ENCODE data around the gene AKR1C1.
"Not testable (repeated sequence)": the region's sequence is repeated elsewhere in the genome, so short reads cannot be mapped to it uniquely, and the experiment has no call there.

The AKR1C1 gene

DNA sequence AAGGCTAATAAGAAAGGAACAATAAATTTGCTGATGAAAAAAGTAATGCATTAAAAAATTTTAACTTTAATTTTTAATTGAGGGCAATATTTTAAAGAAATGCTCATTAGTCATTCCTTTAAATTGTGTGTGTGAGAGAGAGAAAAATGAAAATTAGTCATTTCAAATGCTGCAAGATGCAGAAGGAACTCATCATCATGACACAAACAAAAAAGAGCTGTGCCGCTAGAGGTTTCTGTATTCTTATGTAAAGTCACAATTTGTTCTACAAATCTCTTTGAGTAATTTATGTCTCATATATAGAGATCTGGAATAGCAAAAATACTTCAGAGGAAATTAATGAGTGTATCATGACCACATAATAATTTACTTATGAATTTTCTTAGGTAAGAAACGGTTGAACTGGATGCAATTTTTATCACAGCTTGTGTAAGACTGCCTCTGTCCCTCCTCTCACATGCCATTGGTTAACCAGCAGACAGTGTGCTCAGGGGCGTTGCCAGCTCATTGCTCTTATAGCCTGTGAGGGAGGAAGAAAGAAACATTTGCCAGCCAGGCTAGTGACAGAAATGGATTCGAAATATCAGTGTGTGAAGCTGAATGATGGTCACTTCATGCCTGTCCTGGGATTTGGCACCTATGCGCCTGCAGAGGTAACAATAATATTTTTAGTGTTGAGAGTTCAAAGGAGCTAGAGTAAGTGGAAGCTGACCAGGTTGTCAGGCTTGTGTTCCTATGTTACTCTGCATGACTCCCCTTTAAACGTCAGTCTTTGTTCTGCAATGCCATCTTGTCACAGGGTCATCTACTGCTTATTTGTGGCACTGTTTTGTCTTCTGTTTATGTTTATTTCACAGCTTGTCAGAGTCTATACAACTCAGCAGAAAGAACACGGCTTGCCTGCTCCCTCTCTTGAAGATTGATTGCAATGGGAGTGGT, at the start of gene AKR1C1:
Gene AKR1C1 (plus strand): TSS at position 540 of the 939 bp plus-strand sequence. CDS start 30 bp downstream, at position 570.
- DNase-seq = not testable (repeated sequence)

DNA sequence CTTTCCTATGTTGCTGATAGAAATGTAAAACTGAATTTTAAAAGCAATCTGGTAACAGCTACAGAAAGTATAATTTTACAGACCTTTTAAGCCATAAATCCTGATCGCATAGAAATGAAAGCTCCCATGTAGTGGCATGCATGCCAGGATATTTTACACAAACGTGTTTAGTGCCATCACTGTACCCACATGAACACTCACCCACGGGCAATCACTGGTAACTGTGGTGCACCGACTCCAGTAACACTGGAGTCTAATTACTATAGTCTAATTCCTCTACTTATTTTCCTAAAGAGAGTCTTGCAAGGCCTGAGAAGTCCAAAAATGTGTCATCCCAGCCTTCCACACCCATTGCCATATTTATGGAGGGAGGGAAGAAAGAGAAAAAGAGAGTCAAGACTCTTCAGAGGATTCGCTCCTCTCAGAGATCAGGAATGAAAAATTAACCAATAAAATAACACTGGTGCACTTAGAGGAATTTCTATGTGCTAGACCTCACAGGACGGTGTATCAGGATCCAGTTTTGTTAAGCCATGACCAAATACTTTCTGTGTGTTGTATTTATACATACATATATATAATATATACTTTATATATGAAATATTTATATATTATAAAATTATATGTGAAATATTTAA, 48.9 kb upstream of the AKR1C1 start:
- no peak for DNase-seq

DNA sequence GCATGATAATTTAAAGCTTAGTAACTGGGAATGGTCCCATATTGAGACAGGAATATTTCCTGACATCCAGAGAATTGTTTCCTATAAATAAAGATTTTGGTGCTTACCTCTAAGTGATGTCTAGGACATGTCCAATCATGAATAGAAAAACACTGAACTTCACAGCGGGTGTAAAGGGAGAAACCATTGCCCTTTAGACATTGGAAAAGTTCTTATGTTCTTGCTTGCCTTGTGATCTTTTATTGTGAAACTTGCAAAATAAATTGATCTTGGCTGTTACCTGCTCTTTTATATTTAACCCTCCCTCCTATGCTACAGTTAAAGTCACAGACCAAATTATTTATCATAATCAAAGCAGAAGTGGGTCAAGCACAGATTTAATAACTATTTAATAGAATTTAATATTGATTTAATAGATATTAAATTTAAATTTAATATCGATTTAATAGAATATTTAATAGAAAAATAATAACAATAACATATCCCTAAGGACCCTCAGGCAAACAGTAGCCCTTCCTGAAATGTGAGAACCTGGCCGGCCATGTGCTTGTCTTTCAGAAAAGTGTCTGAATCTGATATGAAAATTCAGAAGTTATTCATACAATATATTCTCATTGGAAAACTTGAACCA, 47.0 kb upstream of the AKR1C1 start:
- no peak for DNase-seq

DNA sequence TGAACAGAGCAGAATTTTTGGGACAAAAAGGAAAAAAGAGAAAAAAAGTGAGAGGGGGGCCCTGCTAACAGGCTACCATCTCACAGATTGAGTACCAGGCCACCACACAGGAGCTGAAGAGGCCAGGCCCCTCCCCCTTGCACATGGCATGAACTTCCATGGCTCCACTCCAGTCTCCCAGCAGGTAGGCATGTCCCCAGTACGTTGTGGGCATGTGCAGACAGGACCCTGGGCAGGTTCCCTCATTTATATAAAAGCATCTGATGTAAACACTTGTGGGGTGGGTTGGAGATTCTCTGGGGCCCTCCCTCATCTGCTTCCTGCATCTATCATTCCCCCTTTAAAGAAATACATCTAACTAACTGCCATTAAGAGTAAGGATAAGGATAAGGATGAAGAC, 45.0 kb upstream of the AKR1C1 start:
- DNase-seq = no peak

DNA sequence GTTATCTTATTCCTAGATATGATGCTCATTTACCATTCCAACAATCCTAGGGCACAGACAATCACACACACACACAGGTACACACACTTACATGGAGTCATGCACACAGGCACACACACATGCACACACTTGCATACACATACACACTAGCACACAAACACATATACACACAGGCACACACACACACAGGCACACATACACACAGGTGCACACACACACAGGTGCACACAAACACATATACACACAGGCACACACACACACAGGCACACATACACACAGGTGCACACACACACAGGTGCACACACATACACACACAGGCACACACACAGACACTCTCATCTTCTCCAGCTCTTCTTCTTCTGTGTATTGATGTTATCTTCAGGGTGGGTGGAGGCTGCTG, 38.7 kb upstream of the AKR1C1 start:
- DNase-seq = not testable (repeated sequence)

DNA sequence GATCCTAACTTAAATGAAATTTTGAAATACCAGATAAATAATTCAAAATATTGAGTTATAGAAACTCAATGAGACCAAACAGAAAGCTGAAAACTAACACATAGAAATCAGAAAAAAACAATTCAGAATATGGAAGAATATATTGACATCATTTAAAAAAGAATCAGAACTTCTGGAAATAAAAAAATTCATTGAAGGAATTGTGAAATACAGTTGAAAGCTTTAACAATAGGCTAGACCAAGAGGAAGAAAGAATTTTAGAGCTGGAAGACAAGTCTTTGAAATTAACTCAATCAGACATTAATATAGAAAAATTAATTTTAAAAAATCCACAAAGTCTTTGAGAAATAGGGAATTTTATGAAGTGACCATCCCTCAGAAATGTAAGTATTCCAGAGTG, 36.8 kb upstream of the AKR1C1 start:
- no peak for DNase-seq

DNA sequence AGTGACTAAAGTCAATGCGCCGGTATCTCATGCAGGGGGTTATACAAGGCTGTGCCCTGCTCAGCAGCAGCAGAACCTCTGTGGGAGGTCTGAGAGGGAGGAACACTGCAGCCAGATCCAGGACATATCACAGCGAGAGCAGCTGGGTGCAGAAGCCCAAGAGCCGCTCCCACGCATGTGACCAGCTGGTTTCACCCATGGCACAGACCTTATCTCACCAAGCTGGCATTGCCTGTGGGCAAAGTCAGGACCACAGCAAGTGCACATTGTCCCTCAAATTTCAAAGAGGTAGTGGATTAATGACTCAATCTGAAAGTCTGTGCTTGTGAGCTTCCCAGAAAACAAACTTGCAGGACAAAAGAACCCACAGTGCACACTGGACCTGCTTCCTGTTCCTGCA, 31.6 kb upstream of the AKR1C1 start:
- DNase-seq = no peak

DNA sequence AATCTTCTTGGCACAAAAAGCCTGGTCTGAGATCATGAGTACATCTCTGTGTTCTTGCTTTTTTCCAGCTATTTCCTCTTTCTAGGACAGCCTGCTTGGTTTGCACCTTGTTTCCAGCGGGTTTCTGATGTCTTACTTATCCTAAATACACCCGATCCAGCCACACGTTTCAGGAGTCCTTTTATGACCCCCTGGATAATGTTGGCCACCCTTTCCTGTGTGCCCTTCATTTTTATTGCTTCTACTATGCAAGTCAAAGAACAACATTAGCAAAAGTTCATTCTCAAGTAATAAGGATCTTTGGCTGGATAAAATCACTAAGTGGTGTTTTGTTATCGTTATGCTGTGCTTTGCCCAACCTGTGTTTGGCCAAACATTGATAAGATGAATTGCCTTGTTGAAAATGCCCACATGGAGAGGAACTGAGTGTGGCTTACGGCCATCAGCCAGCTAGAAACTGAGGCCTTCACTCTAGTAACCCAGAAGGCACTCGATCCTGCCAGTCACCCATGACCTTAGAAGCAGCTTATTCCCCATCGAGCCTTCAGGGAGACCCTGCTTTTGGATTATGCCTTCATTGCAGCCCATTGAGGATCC, 28.7 kb upstream of the AKR1C1 start:
- DNase-seq = no peak

DNA sequence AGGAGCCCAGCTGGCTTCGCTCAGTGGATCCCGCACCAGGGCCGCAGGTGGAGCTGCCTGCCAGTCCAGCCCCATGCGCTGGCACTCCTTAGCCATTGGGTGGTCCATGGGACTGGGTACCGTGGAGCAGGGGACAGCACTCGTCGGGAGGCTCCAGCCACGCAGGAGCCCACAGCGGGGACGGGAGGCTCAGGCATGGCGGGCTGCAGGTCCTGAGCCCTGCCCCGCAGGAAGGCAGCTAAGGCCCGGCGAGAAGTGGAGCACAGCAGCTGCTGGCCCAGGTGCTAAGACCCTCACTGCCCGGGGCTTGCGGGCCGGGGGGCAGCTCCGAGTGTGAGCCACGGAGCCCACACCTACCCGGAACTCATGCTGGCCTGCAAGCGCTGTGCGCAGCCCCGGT, 25.9 kb upstream of the AKR1C1 start:
- DNase-seq = no peak

DNA sequence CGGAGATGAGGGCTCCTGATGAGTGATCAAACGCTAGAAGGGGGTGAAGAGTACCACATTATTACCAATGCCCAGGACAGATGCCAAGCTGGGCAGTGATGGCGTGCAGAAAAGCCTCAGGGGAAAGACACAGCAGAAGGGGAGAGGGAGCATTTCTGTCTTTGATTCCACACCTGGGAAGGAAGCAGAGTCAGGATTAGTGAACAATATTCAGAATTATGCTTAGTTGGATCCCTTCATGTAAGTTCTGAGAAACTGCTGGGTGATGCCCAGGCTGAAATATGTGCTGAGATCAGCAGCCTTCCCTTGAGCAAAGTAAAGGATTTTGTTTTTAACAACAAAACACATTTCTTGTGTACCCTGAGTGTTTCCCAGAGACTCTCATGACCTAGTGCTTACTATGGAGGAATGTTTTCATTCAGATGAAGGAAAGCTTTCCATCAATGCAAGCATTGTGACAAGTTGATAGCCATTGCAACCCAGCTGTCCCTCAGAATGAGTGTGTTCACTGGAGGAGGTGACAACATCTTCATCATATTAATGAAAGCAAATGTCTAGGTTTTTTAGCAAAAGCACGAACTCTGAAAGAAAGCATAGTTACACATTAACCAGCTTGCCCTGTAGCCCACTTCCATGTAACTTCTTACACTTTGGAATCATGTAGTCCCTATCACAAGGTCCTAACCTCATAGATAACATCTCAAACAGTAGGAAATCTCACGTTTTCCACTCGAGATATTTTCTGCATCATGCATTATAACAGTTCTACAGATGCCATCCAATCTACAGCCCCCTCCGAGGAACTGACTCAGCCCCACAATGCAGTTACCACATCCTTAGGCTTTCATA, 23.8 kb upstream of the AKR1C1 start:
- no peak for DNase-seq

DNA sequence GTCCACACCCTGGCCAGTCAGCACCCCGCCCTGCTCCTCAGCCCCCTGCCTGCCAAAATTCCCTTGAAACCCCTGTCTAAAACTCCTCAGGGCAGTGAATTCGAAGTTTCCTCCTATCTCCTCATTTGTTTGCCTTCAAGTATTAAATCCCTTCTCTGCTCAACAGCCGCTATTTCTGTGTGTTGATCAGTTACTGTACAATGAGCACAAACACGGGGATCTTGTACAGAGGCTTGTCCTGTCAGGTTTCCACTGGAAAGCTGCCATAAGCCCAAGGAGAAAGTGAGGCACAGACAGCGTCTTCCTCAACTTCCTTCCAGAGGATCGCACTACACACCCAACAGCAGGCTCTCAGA, 23.2 kb upstream of the AKR1C1 start:
- not testable (repeated sequence) for DNase-seq

DNA sequence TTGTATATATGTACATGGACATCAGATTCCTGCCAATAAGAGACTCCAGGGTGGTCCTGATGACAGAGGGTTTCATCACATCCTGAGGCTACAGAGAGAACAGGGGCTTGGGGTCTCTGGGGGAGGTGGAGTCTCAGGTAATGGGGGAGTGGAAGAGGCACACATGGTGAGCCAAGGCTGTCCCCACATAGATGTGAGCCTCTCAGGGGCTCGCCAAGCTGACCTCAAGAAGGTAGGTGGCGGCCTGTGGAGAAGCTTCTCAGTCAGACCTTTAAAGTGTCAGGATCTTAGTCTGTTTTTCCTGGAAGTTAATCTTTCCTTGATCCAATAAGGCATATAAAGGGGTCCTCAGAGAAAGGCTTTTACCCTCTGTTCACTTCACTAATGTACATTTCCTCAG, 22.3 kb upstream of the AKR1C1 start:
- DNase-seq = not testable (repeated sequence)

DNA sequence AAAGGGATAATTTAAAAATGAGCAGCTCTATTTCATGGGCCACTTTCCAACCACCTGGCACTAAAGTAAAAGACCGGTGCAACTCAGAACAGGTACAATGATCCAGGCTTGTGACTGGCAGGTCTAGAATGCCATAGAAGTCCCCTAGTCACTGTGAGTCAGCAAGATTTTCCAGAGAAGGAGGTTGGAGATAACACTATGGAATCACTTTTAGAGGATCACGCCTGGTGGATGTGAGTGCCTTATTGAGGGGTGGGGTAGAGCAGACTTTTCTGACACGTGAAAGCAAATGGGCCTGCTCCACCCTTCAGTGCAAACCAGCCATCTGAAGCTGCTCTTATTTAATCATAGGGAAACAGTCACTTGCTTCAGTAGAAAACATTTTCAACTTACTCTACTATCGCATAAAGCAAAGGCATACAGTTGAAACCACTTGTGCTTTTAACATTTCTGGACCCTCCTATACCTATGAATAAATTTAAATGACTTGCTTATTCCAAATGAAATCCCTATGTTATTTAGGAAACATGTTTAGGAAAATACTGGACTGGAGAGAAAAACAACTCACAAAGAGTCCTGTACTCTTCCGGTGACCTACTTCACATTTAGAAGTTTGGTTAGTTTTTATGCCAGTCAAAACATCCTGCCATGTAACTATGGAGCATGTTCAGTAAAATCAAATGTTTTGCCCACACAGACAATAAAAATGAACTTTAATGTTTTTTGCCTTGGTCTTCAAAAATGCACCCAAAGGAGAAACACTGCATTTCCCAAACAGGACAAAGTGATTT, 21.5 kb upstream of the AKR1C1 start:
- no peak for DNase-seq

DNA sequence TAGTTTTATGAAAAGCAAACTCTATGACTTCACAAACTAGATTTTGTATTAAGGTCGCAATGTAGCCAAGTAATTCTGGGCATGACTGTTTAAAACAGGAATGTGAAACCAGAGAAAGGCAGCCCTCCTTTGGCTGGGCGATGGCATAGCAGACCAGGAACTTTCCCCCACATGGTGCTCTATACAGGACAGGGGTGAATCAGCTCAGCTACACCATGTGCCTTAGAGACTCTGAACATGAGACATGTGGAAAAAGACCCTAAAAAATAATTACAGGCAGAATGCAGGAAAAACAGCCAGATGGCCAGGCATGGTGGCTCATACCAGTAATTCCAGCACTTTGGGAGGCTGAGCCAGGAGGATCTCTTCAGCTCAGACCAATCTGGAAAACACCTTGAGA, 20.3 kb upstream of the AKR1C1 start:
- DNase-seq = not testable (repeated sequence)

DNA sequence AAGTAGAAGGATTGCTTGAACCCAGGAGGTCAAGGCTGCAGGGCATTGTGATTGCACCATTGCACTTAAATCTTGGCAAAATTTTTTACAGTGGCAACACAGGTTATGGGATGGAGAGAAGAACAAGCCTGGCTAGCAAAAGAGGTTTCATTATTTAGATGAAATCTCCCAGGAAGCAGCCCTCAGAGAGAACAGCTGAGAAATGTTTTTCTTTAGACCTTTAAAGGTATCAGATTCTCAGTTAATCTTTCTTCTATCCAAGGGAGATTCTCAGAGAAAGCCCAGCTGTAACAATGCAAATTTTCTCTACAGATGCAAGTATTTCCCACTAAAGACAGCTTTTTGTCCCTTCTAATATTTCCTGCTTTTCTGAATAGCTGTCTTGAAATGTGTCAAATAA, 19.8 kb upstream of the AKR1C1 start:
- not testable (repeated sequence) for DNase-seq

DNA sequence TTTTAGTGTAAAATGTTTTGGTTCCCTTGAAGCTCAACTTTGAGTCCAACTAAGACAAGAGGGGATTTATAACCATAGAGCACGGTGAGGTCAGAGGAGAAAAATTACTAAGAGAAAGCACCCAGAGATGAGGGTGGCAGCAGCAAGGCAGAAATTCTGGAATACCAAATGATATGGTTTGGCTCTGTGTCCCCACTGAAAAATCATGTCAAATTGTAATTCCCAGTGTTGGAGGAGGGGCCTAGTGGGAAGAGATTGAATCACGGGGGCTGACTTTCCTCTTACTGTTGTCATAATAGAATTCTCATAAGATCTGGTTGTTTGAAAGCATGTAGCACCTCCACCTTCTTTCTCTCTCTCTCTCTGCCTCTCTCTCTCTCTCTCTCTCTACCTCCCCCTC, 19.4 kb upstream of the AKR1C1 start:
- DNase-seq = no peak

DNA sequence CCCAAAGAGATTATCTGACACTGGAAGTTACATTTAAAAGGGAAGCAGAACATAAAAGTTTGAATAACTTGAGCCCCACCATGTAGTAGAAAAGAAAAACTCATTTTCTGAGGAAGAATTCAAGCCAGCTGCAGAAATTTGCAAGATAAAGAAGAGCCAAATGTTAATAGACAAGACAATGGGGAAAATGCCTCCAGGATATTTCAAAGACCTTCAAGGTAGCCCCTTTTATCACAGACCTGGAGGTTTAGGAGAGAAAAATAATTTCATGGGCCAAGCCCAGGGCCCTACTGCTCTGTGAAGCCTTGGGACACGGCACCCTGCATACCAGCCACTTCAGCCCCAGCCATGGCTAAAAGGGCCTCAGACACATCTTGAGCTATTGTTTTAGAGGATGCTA, 18.4 kb upstream of the AKR1C1 start:
- no peak for DNase-seq

DNA sequence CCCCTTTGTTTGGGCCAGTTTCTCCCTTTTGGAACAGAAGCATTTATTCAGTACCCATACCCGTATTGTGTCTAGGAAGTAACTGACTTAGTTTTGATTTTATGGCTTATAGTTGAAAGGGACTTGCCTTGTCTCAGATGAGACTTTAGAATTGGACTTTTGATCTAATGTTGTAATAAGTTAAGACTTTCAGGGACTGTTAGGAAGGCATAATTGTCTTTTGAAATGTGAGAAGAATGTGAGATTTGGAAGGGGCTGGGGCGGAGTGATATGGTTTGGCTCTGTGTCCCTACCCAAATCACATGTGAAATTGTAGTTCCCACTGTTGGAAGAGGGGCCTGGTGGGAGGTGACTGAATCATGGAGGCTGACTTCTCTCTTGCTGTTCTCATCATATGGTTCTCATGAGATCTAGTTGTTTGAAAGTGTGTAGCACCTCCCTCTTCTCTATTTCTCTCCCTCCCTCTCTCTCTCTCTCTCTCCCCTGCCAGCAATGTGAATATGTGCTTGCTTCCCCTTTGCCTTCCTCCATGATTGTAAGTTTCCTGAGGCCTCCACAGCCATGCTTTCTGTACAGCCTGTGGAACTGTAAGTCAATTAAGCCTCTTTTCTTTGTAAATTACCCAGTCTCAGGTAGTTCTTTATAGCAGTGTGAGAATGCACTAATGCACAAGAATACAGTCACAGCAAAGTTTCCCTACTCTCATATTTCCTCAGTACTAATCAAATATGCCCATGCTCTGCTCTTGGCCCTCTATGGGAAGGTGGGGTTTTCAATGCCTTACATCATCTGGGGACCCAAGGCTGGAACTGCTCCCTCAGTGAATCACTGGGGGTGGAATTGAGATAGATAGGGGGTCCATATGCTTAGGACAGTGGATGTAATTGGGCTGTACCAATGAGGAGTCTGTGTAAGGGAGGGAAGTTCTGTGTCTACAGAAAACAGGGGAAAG, 17.2 kb upstream of the AKR1C1 start:
- no peak for DNase-seq

DNA sequence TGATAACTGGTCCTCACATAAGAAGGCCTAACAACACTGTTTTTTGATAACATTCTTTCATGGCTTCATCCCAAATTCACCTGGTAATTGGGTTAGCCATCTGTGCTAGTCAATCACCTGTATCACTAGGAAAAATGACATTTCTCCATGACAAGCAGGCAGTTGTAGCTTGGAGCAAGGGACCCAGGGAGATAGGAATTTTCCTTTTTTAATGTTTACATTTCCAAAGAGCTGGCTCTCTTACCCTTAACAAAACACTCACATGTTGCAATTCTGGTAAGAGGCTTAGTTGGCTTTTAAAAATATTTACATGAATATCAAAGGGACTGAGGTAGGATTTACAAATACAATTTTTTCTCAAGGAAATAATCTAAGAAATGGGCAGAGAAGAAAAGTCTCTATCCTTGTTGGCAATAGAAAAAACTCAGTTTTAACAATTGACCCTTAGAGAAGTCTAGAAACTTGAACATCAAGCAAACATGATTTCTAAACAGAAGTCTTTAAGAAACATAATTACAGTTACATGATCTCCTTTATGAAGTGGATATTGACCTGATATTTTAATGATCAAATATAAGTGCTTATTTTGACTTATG, 16.1 kb upstream of the AKR1C1 start:
- no peak for DNase-seq

Measured in NCI-H524 (cell line).